Measurements from ENCODE around the gene MMP1. TPM values are rescaled to one million over a fixed set of nuclear protein-coding genes. Genes with fewer than 3 reads are reported as not detected.

MMP1 gene
- total and polyA plus RNA-seq, 4 donors, result 0.06 to 0.09 TPM; not detected in 2

GRCh38 chr11:102831489-102832440 lies 33.8 kb upstream of the MMP1 start:
- TF ChIP-seq REST (IDR thresholded peaks at IDR 0.05), result no peak
- no peak for TF ChIP-seq JUND (IDR thresholded peaks at IDR 0.05)
- no peak for TF ChIP-seq FOXA2 (IDR thresholded peaks at IDR 0.05)
- peak; percentile 70 to 78 for TF ChIP-seq RAD21 (IDR thresholded peaks at IDR 0.05)
- no peak for TF ChIP-seq TAF1 (conservative IDR thresholded peaks at IDR 0.05)
- no peak for TF ChIP-seq NR2F2 (IDR thresholded peaks at IDR 0.05)
- no peak for TF ChIP-seq HNF4G (IDR thresholded peaks at IDR 0.05)
- no peak for TF ChIP-seq RXRA (IDR thresholded peaks at IDR 0.05)
- TF ChIP-seq FOXA1 (IDR thresholded peaks at IDR 0.05), result no peak
- peak; percentile 39 for TF ChIP-seq CTCF (IDR thresholded peaks at IDR 0.05; ENCODE audit: low read depth, low read length, missing input control)
- TF ChIP-seq, protein P1, sequence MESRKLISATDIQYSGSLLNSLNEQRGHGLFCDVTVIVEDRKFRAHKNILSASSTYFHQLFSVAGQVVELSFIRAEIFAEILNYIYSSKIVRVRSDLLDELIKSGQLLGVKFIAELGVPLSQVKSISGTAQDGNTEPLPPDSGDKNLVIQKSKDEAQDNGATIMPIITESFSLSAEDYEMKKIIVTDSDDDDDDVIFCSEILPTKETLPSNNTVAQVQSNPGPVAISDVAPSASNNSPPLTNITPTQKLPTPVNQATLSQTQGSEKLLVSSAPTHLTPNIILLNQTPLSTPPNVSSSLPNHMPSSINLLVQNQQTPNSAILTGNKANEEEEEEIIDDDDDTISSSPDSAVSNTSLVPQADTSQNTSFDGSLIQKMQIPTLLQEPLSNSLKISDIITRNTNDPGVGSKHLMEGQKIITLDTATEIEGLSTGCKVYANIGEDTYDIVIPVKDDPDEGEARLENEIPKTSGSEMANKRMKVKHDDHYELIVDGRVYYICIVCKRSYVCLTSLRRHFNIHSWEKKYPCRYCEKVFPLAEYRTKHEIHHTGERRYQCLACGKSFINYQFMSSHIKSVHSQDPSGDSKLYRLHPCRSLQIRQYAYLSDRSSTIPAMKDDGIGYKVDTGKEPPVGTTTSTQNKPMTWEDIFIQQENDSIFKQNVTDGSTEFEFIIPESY (IDR thresholded peaks at IDR 0.05), result no peak
- peak; percentile 60 for TF ChIP-seq YY1 (IDR thresholded peaks at IDR 0.05)
- TF ChIP-seq SP1 (IDR thresholded peaks at IDR 0.05), result no peak
- no peak for TF ChIP-seq ATF3 (IDR thresholded peaks at IDR 0.05)
- TF ChIP-seq GABPA (IDR thresholded peaks at IDR 0.05 in 1 of 2, conservative IDR thresholded peaks at IDR 0.05 in 1 of 2), result no peak
- no peak for TF ChIP-seq EGR1 (IDR thresholded peaks at IDR 0.05; ENCODE audit: low read depth in 2 of 2)
- TF ChIP-seq, protein P2, sequence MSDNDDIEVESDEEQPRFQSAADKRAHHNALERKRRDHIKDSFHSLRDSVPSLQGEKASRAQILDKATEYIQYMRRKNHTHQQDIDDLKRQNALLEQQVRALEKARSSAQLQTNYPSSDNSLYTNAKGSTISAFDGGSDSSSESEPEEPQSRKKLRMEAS (IDR thresholded peaks at IDR 0.05), result no peak
- TF ChIP-seq HNF4A (conservative IDR thresholded peaks at IDR 0.05), result peak; percentile 37 to 49
- peak overlapping the region; percentile 12 to 69 for H3K27ac ChIP-seq (ENCODE audit: low read depth in 1 of 2, low read length in 2 of 2)
- 27% methylated on average over 38 of the region's 38 CpGs for WGBS
- H3K36me3 ChIP-seq (ENCODE audit: control insufficient read depth in 4 of 4, insufficient read depth in 3 of 4, low read depth in 1 of 4, low read length in 3 of 4), result no peaks in the 10 kb centered on the region
- H3K4me3 ChIP-seq (ENCODE audit: low read depth in 1 of 3, low read length in 3 of 3), result peak overlapping the region in 2 of 3 donors; percentile 5 to 39
- peak; percentile 47 for DNase-seq (ENCODE audit: low spot score)
- H3K4me1 ChIP-seq (ENCODE audit: control insufficient read depth in 4 of 4, insufficient read depth in 4 of 4, low read length in 3 of 4), result no peaks in the 10 kb centered on the region
- H3K9ac ChIP-seq (ENCODE audit: low read depth in 1 of 2, low read length in 2 of 2), result peak overlapping the region in 1 of 2 donors; percentile 64
- H3K9me3 ChIP-seq (ENCODE audit: control insufficient read depth in 4 of 4, low read length in 3 of 4), result no peaks in the 10 kb centered on the region
- H3K27me3 ChIP-seq (ENCODE audit: control insufficient read depth in 4 of 4, insufficient read depth in 4 of 4, low read length in 3 of 4), result peaks cover 0 to 6% (median 0%) of the 10 kb centered on the region in 4 donors
